GM12878 (cell line): ENCODE data around the gene TRDN. TPM values are rescaled to one million over a fixed set of nuclear protein-coding genes. Genes with fewer than 3 reads are reported as not detected.

Experiments used
- ATAC-seq: fragments of 200-7000 bp; cut with Tn5 transposase; 3 replicates; pipeline ENCODE4 v1.9.1; 2020; ENCODE audit warnings: mild to moderate bottlenecking, moderate library complexity
- BruUV-seq: library from RNA; stranded (reverse); fragments of 400-500 nt; replicated peaks from 2 replicates; lab custom pipeline; 2021; lab: Mats Ljungman, UMichigan
- CTCF ChIA-PET: fragments of 300-600 bp; sonication (Branson Sonifier 250); formaldehyde crosslinking; extraction: SDS; loops from one replicate; lab custom pipeline; 2021; ENCODE audit warnings: inconsistent platforms; lab: Yijun Ruan, JAX
- POLR2A ChIA-PET: fragments of 350-600 bp; formaldehyde crosslinking; extraction: SDS; loops from one replicate; lab custom pipeline; 2021; ENCODE audit warnings: inconsistent platforms; lab: Charles Lee
- RAD21 ChIA-PET: fragments of 300-600 bp; sonication (Branson Sonifier 250); formaldehyde crosslinking; loops from one replicate; lab custom pipeline; 2023; ENCODE audit warnings: antibody characterized with exemption; ENCODE audit not compliant: unreplicated experiment; lab: Charles Lee
- SMC1A ChIA-PET: fragments of 300-600 bp; sonication (Branson Sonifier 250); formaldehyde crosslinking; loops from one replicate; lab custom pipeline; 2023; ENCODE audit not compliant: unreplicated experiment, uncharacterized antibody; lab: Charles Lee
- DNase-seq: peaks from one replicate; pipeline ENCODE4 v3.0.0-alpha.2; 2011; ENCODE audit warnings: low read depth, low spot score
- FAIRE-seq: peaks from 3 replicates; lab custom pipeline; 2011; peaks lifted over from hg19 to GRCh38; lab: Jason Lieb, UNC
- H2AFZ ChIP-seq: 2 replicates; pipeline ENCODE4 v1.6.0; 2011; ENCODE audit warnings: low read depth, low read length, control low read depth; ENCODE audit not compliant: control insufficient read depth
- H3K27ac ChIP-seq: 2 replicates; pipeline ENCODE4 v1.5.1; 2011; ENCODE audit warnings: control low read depth; ENCODE audit not compliant: control insufficient read depth, insufficient read depth
- H3K27me3 ChIP-seq, 2 experiments: replicated peaks in 1 of 2; 2 replicates each; pipeline versions ENCODE4 v1.6.0 to v1.6.1; 2011; ENCODE audit warnings: low read length in 1 of 2; ENCODE audit not compliant: control insufficient read depth in 2 of 2, insufficient read depth in 2 of 2
- H3K36me3 ChIP-seq, 2 experiments: 2 replicates each; pipeline ENCODE4 v1.5.1; 2011; ENCODE audit warnings: low read length in 1 of 2; ENCODE audit not compliant: control insufficient read depth in 2 of 2, insufficient read depth in 2 of 2
- H3K4me1 ChIP-seq: 2 replicates; pipeline ENCODE4 v1.6.1; 2011; ENCODE audit warnings: mild to moderate bottlenecking, low read length, moderate library complexity, mixed read lengths; ENCODE audit not compliant: control insufficient read depth, insufficient read depth
- H3K4me2 ChIP-seq: 2 replicates; pipeline ENCODE4 v1.6.0; 2011; ENCODE audit warnings: control low read depth; ENCODE audit not compliant: control insufficient read depth, insufficient read depth
- H3K4me3 ChIP-seq: fragments of 200-600 bp; sonication (generic); 2 replicates; pipeline ENCODE4 v1.5.1; 2016
- H3K79me2 ChIP-seq: 2 replicates; pipeline ENCODE4 v1.6.0; 2011; ENCODE audit warnings: low read length; ENCODE audit not compliant: control insufficient read depth, insufficient read depth
- H3K9ac ChIP-seq: 2 replicates; pipeline ENCODE4 v1.8.0; 2011; ENCODE audit warnings: low read length, control low read depth, mixed read lengths; ENCODE audit not compliant: control insufficient read depth, insufficient read depth
- H3K9me3 ChIP-seq: replicated peaks from 3 replicates; pipeline ENCODE4 v1.5.1; 2011; ENCODE audit warnings: mild to moderate bottlenecking, low read length; ENCODE audit not compliant: control insufficient read depth, insufficient read depth
- H4K20me1 ChIP-seq: 2 replicates; pipeline ENCODE4 v1.6.0; 2011; ENCODE audit not compliant: control insufficient read depth, insufficient read depth
- BCL11A ChIP-seq: IDR thresholded peaks from 2 replicates; pipeline ENCODE4 v1.6.1; 2011; ENCODE audit warnings: low read depth, low read length
- BMI1 ChIP-seq: fragments of 450-650 bp; IDR thresholded peaks from 2 replicates; pipeline ENCODE4 v1.6.1; 2016; ENCODE audit warnings: mild to moderate bottlenecking, moderate library complexity, borderline replicate concordance
- CHD1 ChIP-seq: IDR thresholded peaks from 2 replicates; pipeline ENCODE4 v1.6.1; 2012; ENCODE audit warnings: low read depth, low read length, improper control_type of control experiment
- ELK1 ChIP-seq: IDR thresholded peaks from 2 replicates; pipeline ENCODE4 v1.6.1; 2012; ENCODE audit warnings: low read depth, low read length, improper control_type of control experiment
- ESRRA ChIP-seq: IDR thresholded peaks from 2 replicates; pipeline ENCODE4 v1.6.1; 2012; ENCODE audit warnings: mild to moderate bottlenecking, low read length, improper control_type of control experiment
- FOXK2 ChIP-seq: fragments of 450-650 bp; IDR thresholded peaks from 2 replicates; pipeline ENCODE4 v1.6.1; 2017; ENCODE audit warnings: mild to moderate bottlenecking, moderate library complexity
- KLF5 ChIP-seq: fragments of 450-650 bp; IDR thresholded peaks from 2 replicates; pipeline ENCODE4 v1.6.1; 2014; ENCODE audit warnings: mild to moderate bottlenecking; ENCODE audit not compliant: partially characterized antibody
- NFXL1 ChIP-seq: fragments of 450-650 bp; IDR thresholded peaks from 2 replicates; pipeline ENCODE4 v1.6.1; 2017; ENCODE audit warnings: antibody characterized with exemption, mild to moderate bottlenecking, borderline replicate concordance
- POU2F2 ChIP-seq: IDR thresholded peaks from 3 replicates; pipeline ENCODE4 v1.6.1; 2011; ENCODE audit warnings: low read depth, mild to moderate bottlenecking, low read length, borderline replicate concordance
- SIN3A ChIP-seq: IDR thresholded peaks from 2 replicates; pipeline ENCODE4 v1.6.1; 2012; ENCODE audit warnings: low read depth, low read length, improper control_type of control experiment
- SPI1 ChIP-seq: IDR thresholded peaks from 2 replicates; pipeline ENCODE4 v1.6.1; 2011; ENCODE audit warnings: low read depth, mild to moderate bottlenecking, low read length, moderate library complexity, borderline replicate concordance; ENCODE audit not compliant: insufficient read depth
- SREBF1 ChIP-seq: IDR thresholded peaks from 2 replicates; pipeline ENCODE4 v1.6.1; 2012; ENCODE audit warnings: mild to moderate bottlenecking, low read length
- TARDBP ChIP-seq: IDR thresholded peaks from 2 replicates; pipeline ENCODE4 v1.6.1; 2016; ENCODE audit warnings: borderline replicate concordance
- TCF7 ChIP-seq: IDR thresholded peaks from 2 replicates; pipeline ENCODE4 v1.6.1; 2014; ENCODE audit warnings: antibody characterized with exemption, borderline replicate concordance
- ZNF274 ChIP-seq: IDR thresholded peaks from one replicate; pipeline ENCODE4 v1.8.0; 2011; ENCODE audit not compliant: insufficient read length, insufficient read depth
- WGBS: methylation state at CpG from one replicate; pipeline ENCODE4 v1.1.6; 2016; ENCODE audit warnings: low lambda C conversion rate; ENCODE audit not compliant: insufficient replicate concordance, insufficient coverage; ENCODE audit errors: missing lambda C conversion rate; 5-methylcytosine and 5-hydroxymethylcytosine counted together
- in situ Hi-C: fragments of 300-500 bp; cut with MboI; formaldehyde crosslinking; loops from 9 replicates; pipeline ENCODE4 v1.14.3; 2018; ENCODE audit warnings: mixed read lengths
- intact Hi-C: fragments of 100-400 bp; cut with micrococcal nuclease; formaldehyde crosslinking; loops from one replicate; pipeline ENCODE4 v1.14.2; 2022; ENCODE audit not compliant: unreplicated experiment
- polyA plus RNA-seq, 11 experiments: library from polyadenylated mRNA; depleted of rRNA in 4 of 11; unstranded in 6 of 11; stranded (reverse) in 5 of 11; fragments of >200 nt; fragmentation: Nextera tagmentation in 4 of 11; fragmentation: Illumina TruSeq in 1 of 11; extraction: Ambion mirVana in 4 of 11; extraction: Trizol in 1 of 11; gene quantifications; 1 replicate in 1 of 11; 2 replicates in 10 of 11; pipeline versions ENCODE4 v1.2.1 to v1.2.3, GENCODE V29; 2011 to 2016; ENCODE audit warnings: inconsistent platforms in 2 of 11, missing spikeins in 2 of 11, low read depth in 1 of 11
- total RNA-seq, 4 experiments: library from RNA; depleted of rRNA in 3 of 4; stranded (reverse); fragments of >200 nt in 3 of 4; fragmentation: Illumina TruSeq in 1 of 4; extraction: Trizol in 1 of 4; gene quantifications; 2 replicates each; pipeline versions ENCODE4 v1.2.1 to v1.2.3, GENCODE V29; 2013 to 2021

Gene TRDN
- total and polyA plus RNA-seq, 10 of the 15 experiments (the other 5 are each of a cell fraction or from before 2014, with no cell fraction given), result not detected

DNA sequence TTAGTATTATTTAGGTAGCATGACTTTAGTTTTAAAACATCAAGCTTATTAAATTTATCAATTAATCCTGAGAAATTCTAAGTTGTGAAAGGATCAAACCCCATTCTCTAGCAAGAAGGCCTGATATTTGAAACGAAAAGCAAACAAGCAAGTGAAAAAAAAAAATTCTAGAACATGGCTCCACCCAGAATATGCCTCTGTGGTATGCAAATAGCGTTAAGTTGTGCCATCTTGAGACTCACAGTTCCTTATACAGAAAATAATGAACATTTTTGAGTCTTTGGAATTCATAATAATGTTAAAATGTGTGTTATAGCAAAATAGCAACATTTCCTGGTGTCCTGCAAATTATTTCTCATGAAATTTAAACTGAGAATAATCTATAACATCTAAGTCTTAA lies 42.0 kb downstream of the TRDN start (continued):
- TF ChIP-seq BMI1 (no peak), FOXK2 (no peak)
- TF ChIP-seq, all 136 proteins: peak for 0

DNA sequence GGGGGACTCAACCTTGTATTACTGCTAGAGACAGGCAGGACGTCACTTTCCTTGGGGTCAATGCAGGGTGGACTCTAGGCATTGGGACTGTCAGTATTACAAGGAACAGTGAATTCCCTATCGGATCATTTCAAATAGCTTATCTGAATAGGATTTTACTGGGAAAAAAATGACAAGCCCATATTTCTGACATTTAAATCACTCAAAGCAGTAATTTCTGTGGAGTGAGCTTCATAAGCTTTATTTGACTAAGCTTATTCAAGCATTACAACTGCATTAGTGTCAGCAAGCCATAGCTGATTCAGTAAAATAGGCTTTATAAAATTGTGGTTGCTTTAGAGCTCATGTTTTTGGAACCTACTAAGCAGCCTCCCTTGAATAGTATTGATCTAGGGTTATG lies 44.3 kb downstream of the TRDN start:
- in situ Hi-C loops (no loop called here), intact Hi-C loops (no loop called here)
- H3K27ac ChIP-seq, result no peak overlapping the region
- RAD21 ChIA-PET, result no interaction called here
- H3K4me1 ChIP-seq, result no peaks in the 10 kb centered on the region
- no peak overlapping the region for H2AFZ ChIP-seq
- DNase-seq (no peak), FAIRE-seq (no peak), ATAC-seq (no peak)
- POLR2A ChIA-PET, result no interaction called here
- no peaks in the 10 kb centered on the region for H3K27me3 ChIP-seq
- no peak overlapping the region for H3K4me2 ChIP-seq
- CTCF ChIA-PET, result no interaction called here
- no peaks in the 10 kb centered on the region for H3K79me2 ChIP-seq
- no peak overlapping the region for H3K9ac ChIP-seq
- TF ChIP-seq NFXL1, result no peak
- no peak for TF ChIP-seq CHD1
- no peak for TF ChIP-seq ELK1
- no peak for TF ChIP-seq POU2F2
- no peak for TF ChIP-seq ZNF274
- no peak for TF ChIP-seq SPI1
- TF ChIP-seq TARDBP, result no peak
- TF ChIP-seq BCL11A, result no peak
- TF ChIP-seq ESRRA, result no peak
- TF ChIP-seq SREBF1, result no peak
- TF ChIP-seq SIN3A, result no peak
- no peak for TF ChIP-seq KLF5
- TF ChIP-seq TCF7, result no peak
- no peaks in the 10 kb centered on the region for H3K9me3 ChIP-seq
- 28% methylated on average over 2 of the region's 2 CpGs for WGBS
- H3K36me3 ChIP-seq, result no peaks in the 10 kb centered on the region
- SMC1A ChIA-PET, result no interaction called here
- no TSS peak for BruUV-seq
- H4K20me1 ChIP-seq, result no peaks in the 10 kb centered on the region
- no peak overlapping the region for H3K4me3 ChIP-seq
